Measurements from ENCODE around the gene OSBP2. TPM values are rescaled to one million over a fixed set of nuclear protein-coding genes. Genes with fewer than 3 reads are reported as not detected.

Gene OSBP2
- total and polyA plus RNA-seq, 10 of the 15 experiments (the other 5 are each of a cell fraction or from before 2014, with no cell fraction given), result 0.11 to 7.7 (median 3.6) TPM

GRCh38 chr22:30667494-30668385, 26.9 kb upstream of the OSBP2 start, which contains the start of gene DUSP18 (continued):
- TF ChIP-seq E2F4 (IDR thresholded peaks at IDR 0.05; ENCODE audit: low read depth, low read length), result no peak; the same call in 1 of the 2 replicates
- TF ChIP-seq CEBPZ (IDR thresholded peaks at IDR 0.05; ENCODE audit: low read depth, low read length), result no peak
- TF ChIP-seq TCF3 (IDR thresholded peaks at IDR 0.05; ENCODE audit: borderline replicate concordance, insufficient read depth, low read depth, low read length), result no peak
- no peak for TF ChIP-seq ZNF24 (IDR thresholded peaks at IDR 0.05)
- peak; percentile 42 for TF ChIP-seq RELA (IDR thresholded peaks at IDR 0.05; ENCODE audit: borderline replicate concordance, partially characterized antibody)
- TF ChIP-seq KLF5 (IDR thresholded peaks at IDR 0.05; ENCODE audit: partially characterized antibody), result no peak
- 0 out of 2 replicates have a peak, but pooled peaks have one; percentile 50 for TF ChIP-seq STAT1 (conservative IDR thresholded peaks at IDR 0.05)
- 0 out of 2 replicates have a peak, but pooled peaks have one; percentile 18 for TF ChIP-seq ZNF687 (IDR thresholded peaks at IDR 0.05)
- no peak for TF ChIP-seq NFYB (IDR thresholded peaks at IDR 0.05; ENCODE audit: insufficient read depth, low read depth, low read length)
- no peak; the same call in 1 of the 2 replicates for TF ChIP-seq POLR2AphosphoS5 (IDR thresholded peaks at IDR 0.05; ENCODE audit: low read length)
- no peak for TF ChIP-seq REST (IDR thresholded peaks at IDR 0.05; ENCODE audit: low read depth, low read length)
- no peak for TF ChIP-seq SIX5 (IDR thresholded peaks at IDR 0.05; ENCODE audit: low read depth, low read length, severe bottlenecking)
